Measurements from ENCODE around the gene CCDC18.
"Not testable (repeated sequence)": the region's sequence is repeated elsewhere in the genome, so short reads cannot be mapped to it uniquely, and the experiment has no call there.

GRCh38 chr1:93165895-93166294 is 14.6 kb upstream of the CCDC18 start:
- not testable (repeated sequence) for TF ChIP-seq CTCF (conservative IDR thresholded peaks at IDR 0.05; ENCODE audit: low read depth in 2 of 2); REST (IDR thresholded peaks at IDR 0.05; ENCODE audit: unreplicated experiment); EZH2 (IDR thresholded peaks at IDR 0.05; ENCODE audit: low read depth, unreplicated experiment); POLR2AphosphoS5 (IDR thresholded peaks at IDR 0.05; ENCODE audit: low read depth); CREB1 (CRISPR knock-in tag; IDR thresholded peaks at IDR 0.05; ENCODE audit: low read depth); ZNF331 (CRISPR knock-in tag; IDR thresholded peaks at IDR 0.05; ENCODE audit: low read depth); EZH2phosphoT487 (IDR thresholded peaks at IDR 0.05; ENCODE audit: unreplicated experiment); JUNB (IDR thresholded peaks at IDR 0.05; ENCODE audit: unreplicated experiment); ETS1 (IDR thresholded peaks at IDR 0.05); STAT1 (IDR thresholded peaks at IDR 0.05; ENCODE audit: unreplicated experiment); ZNF114 (CRISPR knock-in tag; IDR thresholded peaks at IDR 0.05); NANOG (IDR thresholded peaks at IDR 0.05; ENCODE audit: borderline replicate concordance); ZNF462 (CRISPR knock-in tag; IDR thresholded peaks at IDR 0.05)
